ENCODE data around the gene RAP1GAP. TPM values are rescaled to one million over a fixed set of nuclear protein-coding genes. Genes with fewer than 3 reads are reported as not detected.

The RAP1GAP gene
- polyA plus RNA-seq, 1 donor from 2014 or later = 9.8 TPM

DNA sequence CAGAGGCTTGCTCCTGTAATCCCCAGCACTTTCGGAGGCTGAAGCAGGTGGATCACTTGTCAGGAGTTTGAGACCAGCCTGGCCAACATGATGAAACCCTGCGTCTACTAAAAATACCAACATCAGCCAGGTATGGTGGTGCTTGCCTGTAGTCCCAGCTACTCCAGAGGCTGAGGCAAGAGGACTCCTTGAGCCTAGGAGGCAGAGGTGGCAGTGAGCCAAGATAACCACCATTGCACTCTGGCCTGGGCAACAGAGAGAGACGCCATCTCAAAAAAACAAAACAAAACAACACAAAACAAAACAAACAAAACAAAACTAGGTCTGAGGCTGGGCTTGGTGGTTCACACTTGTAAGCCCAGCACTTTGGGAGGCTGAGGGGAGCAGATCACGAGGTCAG is 38.7 kb upstream of the RAP1GAP start:
- H3K79me2 ChIP-seq (replicated peaks; ENCODE audit: insufficient read depth, low read length) = no peaks in the 10 kb centered on the region
- no peaks in the 10 kb centered on the region for H3K27me3 ChIP-seq (ENCODE audit: insufficient read depth, low read depth, low read length)
- H3F3A ChIP-seq (ENCODE audit: insufficient read depth, low read length, poor library complexity, severe bottlenecking) = no peaks in the 10 kb centered on the region
- no peak overlapping the region for H2AFZ ChIP-seq (ENCODE audit: low read depth, low read length)
- H3K9ac ChIP-seq (ENCODE audit: low read length) = no peak overlapping the region
- H4K20me1 ChIP-seq (ENCODE audit: insufficient read depth) = no peaks in the 10 kb centered on the region
- H3K4me2 ChIP-seq (ENCODE audit: low read length) = no peak overlapping the region
- H3K9me3 ChIP-seq (ENCODE audit: low read length) = no peaks in the 10 kb centered on the region
- no peak overlapping the region for H3K4me3 ChIP-seq (ENCODE audit: low read length)
- H3K36me3 ChIP-seq (ENCODE audit: insufficient read depth, low read length) = peaks cover 3% of the 10 kb centered on the region
- H3K9me2 ChIP-seq (ENCODE audit: insufficient read depth, low read length) = no peaks in the 10 kb centered on the region
- TF ChIP-seq CTCF (IDR thresholded peaks at IDR 0.05; ENCODE audit: poor library complexity, severe bottlenecking) = no peak
- no peak overlapping the region for H3K27ac ChIP-seq (ENCODE audit: low read length)

GRCh38 chr1:21707086-21707840 is 38.1 kb upstream of the RAP1GAP start:
- no peak overlapping the region for H3K9ac ChIP-seq (ENCODE audit: low read length)
- TF ChIP-seq SMC3 (conservative IDR thresholded peaks at IDR 0.05; ENCODE audit: poor library complexity) = no peak
- TF ChIP-seq TAF1 (IDR thresholded peaks at IDR 0.05; ENCODE audit: low read depth) = no peak
- TF ChIP-seq MXI1 (conservative IDR thresholded peaks at IDR 0.05; ENCODE audit: poor library complexity, severe bottlenecking) = no peak
- no peak for TF ChIP-seq RAD21 (conservative IDR thresholded peaks at IDR 0.05)
- TF ChIP-seq EZH2 (IDR thresholded peaks at IDR 0.05; ENCODE audit: borderline replicate concordance, insufficient read depth, low read length, poor library complexity, severe bottlenecking) = no peak
- no peak for TF ChIP-seq POLR2AphosphoS5 (IDR thresholded peaks at IDR 0.05)
- no peak for TF ChIP-seq REST (IDR thresholded peaks at IDR 0.05; ENCODE audit: borderline replicate concordance)
- H3K27ac ChIP-seq (ENCODE audit: low read length) = no peak overlapping the region
- no peak overlapping the region for H2AFZ ChIP-seq (ENCODE audit: low read depth, low read length)
- no peak overlapping the region for H3K4me2 ChIP-seq (ENCODE audit: low read length)
- H3K9me3 ChIP-seq (ENCODE audit: low read length) = no peaks in the 10 kb centered on the region
- no peak overlapping the region for H3K4me3 ChIP-seq (ENCODE audit: low read length)
- H3K79me2 ChIP-seq (replicated peaks; ENCODE audit: insufficient read depth, low read length) = no peaks in the 10 kb centered on the region
- no peaks in the 10 kb centered on the region for H3K9me2 ChIP-seq (ENCODE audit: insufficient read depth, low read length)
- no peaks in the 10 kb centered on the region for H4K20me1 ChIP-seq (ENCODE audit: insufficient read depth)
- H3K36me3 ChIP-seq (ENCODE audit: insufficient read depth, low read length) = peaks cover 3% of the 10 kb centered on the region
- H3K27me3 ChIP-seq (ENCODE audit: insufficient read depth, low read depth, low read length) = no peaks in the 10 kb centered on the region
- no peaks in the 10 kb centered on the region for H3F3A ChIP-seq (ENCODE audit: insufficient read depth, low read length, poor library complexity, severe bottlenecking)

Measured in neural cell (in vitro differentiated cells).